Omental fat pad (tissue), 4 donors: ENCODE data around the gene TNNI3K. TPM values are rescaled to one million over a fixed set of nuclear protein-coding genes. Genes with fewer than 3 reads are reported as not detected.

Source experiments
- ATAC-seq: fragments of 150-250 bp; one replicate; pipeline ENCODE4 v1.9.1; 2016; ENCODE audit warnings: mild to moderate bottlenecking, moderate library complexity; ENCODE audit not compliant: low FRiP score
- DNase-seq: peaks from one replicate; pipeline ENCODE4 v3.0.0-alpha.2; 2019; ENCODE audit warnings: low spot score
- CTCF ChIP-seq, 3 donors: fragments of 450-650 bp; IDR thresholded peaks; one replicate each; pipeline ENCODE4 v1.5.1; 2016 to 2017; ENCODE audit warnings: antibody characterized with exemption in 3 of 3, mild to moderate bottlenecking in 3 of 3, moderate library complexity in 2 of 3
- total RNA-seq, 4 donors: library from RNA; depleted of rRNA; stranded (reverse); fragments of >200 nt; gene quantifications; one replicate each; pipeline ENCODE4 v1.1.0, GENCODE V29; 2016

Gene TNNI3K
- total RNA-seq, 4 donors from 2014 or later: 1.4 to 3.6 TPM; not detected in 2

DNA sequence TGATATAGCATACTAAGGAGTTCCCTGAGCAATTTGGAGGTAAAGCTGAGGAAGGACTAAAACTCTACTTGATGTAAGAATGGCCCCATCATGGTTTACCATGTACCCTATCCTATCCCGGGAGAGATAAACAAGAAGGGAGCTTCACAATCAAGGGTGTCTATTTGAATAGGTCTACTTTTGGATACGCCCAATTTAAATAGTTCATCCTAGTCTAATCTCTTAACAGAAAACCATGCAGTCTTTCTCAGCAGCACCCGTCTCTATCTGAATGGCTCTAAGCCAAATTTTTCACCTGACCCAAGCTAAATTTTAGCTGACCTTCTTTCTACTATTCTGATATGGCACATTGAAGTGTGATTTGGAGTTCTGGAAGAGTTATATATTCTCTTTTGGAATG, 122.0 kb downstream of the TNNI3K start:
- no peak for TF ChIP-seq CTCF (IDR thresholded peaks at IDR 0.05)
- DNase-seq (no peak), ATAC-seq (no peak)

- TF ChIP-seq CTCF (IDR thresholded peaks at IDR 0.05): no peak
- DNase-seq: no peak
- ATAC-seq: no peak
These were observed 122.6 kb downstream of the TNNI3K start for GRCh38 chr1:74357756-74358155.

GRCh38 chr1:74362691-74363090, 127.5 kb downstream of the TNNI3K start:
- ATAC-seq: no peak
- no peak for TF ChIP-seq CTCF (IDR thresholded peaks at IDR 0.05)
- DNase-seq: no peak

- TF ChIP-seq CTCF (IDR thresholded peaks at IDR 0.05): no peak
- no peak for ATAC-seq
These were observed 128.0 kb downstream of the TNNI3K start for GRCh38 chr1:74363220-74363619.

GRCh38 chr1:74367175-74367813, 132.1 kb downstream of the TNNI3K start:
- TF ChIP-seq CTCF (IDR thresholded peaks at IDR 0.05): no peak
- DNase-seq: no peak
- no peak for ATAC-seq

More at GRCh38 chr1:74363220-74363619, 128.0 kb downstream of the TNNI3K start:
- DNase-seq: no peak

DNA sequence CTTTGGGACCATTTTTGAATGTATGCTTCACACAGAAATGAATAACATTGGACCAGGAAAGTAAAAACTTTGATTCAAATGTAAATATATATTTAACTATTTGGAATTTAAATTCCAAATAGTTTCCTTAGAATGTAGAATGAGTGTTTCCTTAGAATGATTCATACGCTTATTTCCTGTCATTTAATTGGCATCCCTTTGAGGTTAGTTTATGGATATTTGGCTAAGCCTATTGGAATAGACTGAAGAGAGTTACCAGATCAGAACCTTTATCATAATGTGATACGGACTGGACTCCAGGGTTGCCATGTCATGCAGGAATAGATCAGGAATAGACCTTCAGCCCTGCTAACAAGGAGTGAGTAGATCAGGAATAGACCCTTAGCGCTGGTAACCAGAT, 133.1 kb downstream of the TNNI3K start:
- no peak for DNase-seq
- no peak for ATAC-seq
- TF ChIP-seq CTCF (IDR thresholded peaks at IDR 0.05): no peak

GRCh38 chr1:74375376-74375775, 140.2 kb downstream of the TNNI3K start:
- TF ChIP-seq CTCF (IDR thresholded peaks at IDR 0.05): no peak
- no peak for ATAC-seq
- DNase-seq: no peak
